NB4 (cell line): ENCODE data around the gene TANC1.

Experiments
- MYC ChIP-seq: IDR thresholded peaks from 2 replicates; pipeline ENCODE4 v1.6.1; 2011; ENCODE audit warnings: low read depth, low read length
- POLR2A ChIP-seq: IDR thresholded peaks from 2 replicates; pipeline ENCODE4 v1.6.1; 2011; ENCODE audit warnings: mild to moderate bottlenecking; ENCODE audit not compliant: insufficient read length; ENCODE audit errors: extremely low read depth
- TF ChIP-seq, protein P1 (sequence below): IDR thresholded peaks from one replicate; pipeline ENCODE4 v1.5.1; 2012; ENCODE audit warnings: low read depth, low read length
- TF ChIP-seq, protein P2 (sequence below): IDR thresholded peaks from 2 replicates; pipeline ENCODE4 v1.6.1; 2011; ENCODE audit warnings: low read depth, low read length

DNA sequence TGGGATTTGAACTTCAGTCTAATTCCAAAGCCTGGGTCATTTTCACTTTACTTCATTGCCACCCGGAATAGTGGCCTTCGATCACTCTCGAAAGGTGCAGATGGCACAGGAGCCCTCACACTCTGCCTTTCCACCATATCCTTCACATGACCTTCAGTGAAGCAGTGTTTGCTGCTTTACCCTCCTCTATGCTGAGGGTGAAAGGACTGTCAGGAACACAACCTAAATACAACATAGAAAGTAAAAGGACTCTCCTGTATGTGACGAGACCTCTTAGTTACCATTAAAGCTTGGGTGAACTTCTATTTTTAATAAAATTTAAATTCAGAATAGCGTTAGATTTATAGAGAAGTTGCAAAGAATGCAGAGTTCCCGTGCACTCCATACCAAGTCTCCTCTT is 148.5 kb downstream of the TANC1 start:
- TF ChIP-seq, protein P1, sequence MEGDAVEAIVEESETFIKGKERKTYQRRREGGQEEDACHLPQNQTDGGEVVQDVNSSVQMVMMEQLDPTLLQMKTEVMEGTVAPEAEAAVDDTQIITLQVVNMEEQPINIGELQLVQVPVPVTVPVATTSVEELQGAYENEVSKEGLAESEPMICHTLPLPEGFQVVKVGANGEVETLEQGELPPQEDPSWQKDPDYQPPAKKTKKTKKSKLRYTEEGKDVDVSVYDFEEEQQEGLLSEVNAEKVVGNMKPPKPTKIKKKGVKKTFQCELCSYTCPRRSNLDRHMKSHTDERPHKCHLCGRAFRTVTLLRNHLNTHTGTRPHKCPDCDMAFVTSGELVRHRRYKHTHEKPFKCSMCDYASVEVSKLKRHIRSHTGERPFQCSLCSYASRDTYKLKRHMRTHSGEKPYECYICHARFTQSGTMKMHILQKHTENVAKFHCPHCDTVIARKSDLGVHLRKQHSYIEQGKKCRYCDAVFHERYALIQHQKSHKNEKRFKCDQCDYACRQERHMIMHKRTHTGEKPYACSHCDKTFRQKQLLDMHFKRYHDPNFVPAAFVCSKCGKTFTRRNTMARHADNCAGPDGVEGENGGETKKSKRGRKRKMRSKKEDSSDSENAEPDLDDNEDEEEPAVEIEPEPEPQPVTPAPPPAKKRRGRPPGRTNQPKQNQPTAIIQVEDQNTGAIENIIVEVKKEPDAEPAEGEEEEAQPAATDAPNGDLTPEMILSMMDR = no peak
- no peak for TF ChIP-seq POLR2A
- TF ChIP-seq MYC = no peak
- TF ChIP-seq, protein P2, sequence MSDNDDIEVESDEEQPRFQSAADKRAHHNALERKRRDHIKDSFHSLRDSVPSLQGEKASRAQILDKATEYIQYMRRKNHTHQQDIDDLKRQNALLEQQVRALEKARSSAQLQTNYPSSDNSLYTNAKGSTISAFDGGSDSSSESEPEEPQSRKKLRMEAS = no peak
